GM23248 (cell line): ENCODE data around the gene ZNF385B. TPM values are rescaled to one million over a fixed set of nuclear protein-coding genes. Genes with fewer than 3 reads are reported as not detected.

Experiments
- DNase-seq: peaks from one replicate; pipeline ENCODE4 v3.0.0-alpha.2; 2015
- H2AFZ ChIP-seq: fragments of 200-600 bp; sonication (generic); 2 replicates; pipeline ENCODE4 v1.6.1; 2016; ENCODE audit warnings: antibody characterized with exemption
- H3F3A ChIP-seq: fragments of 200-600 bp; sonication (generic); 2 replicates; pipeline ENCODE4 v1.6.1; 2016; ENCODE audit warnings: mild to moderate bottlenecking, antibody characterized with exemption, mixed run types; ENCODE audit not compliant: insufficient read depth
- H3K27ac ChIP-seq: fragments of 200-600 bp; sonication (generic); 2 replicates; pipeline ENCODE4 v1.5.1; 2016; ENCODE audit warnings: mild to moderate bottlenecking
- H3K27me3 ChIP-seq: fragments of 200-600 bp; sonication (generic); replicated peaks from 2 replicates; pipeline ENCODE4 v1.6.1; 2016; ENCODE audit warnings: mild to moderate bottlenecking; ENCODE audit not compliant: insufficient read depth
- H3K36me3 ChIP-seq: fragments of 200-600 bp; sonication (generic); 2 replicates; pipeline ENCODE4 v1.6.1; 2016; ENCODE audit warnings: low read depth, mild to moderate bottlenecking
- H3K4me1 ChIP-seq: fragments of 200-600 bp; sonication (generic); 2 replicates; pipeline ENCODE4 v1.6.1; 2016; ENCODE audit warnings: mild to moderate bottlenecking; ENCODE audit not compliant: insufficient read depth
- H3K4me2 ChIP-seq: fragments of 200-600 bp; sonication (generic); one replicate; pipeline ENCODE4 v1.6.1; 2016; ENCODE audit warnings: mild to moderate bottlenecking; ENCODE audit not compliant: unreplicated experiment
- H3K4me3 ChIP-seq: fragments of 200-600 bp; sonication (generic); 2 replicates; pipeline ENCODE4 v1.5.1; 2016; ENCODE audit warnings: mild to moderate bottlenecking
- H3K79me2 ChIP-seq: fragments of 200-600 bp; sonication (generic); 2 replicates; pipeline ENCODE4 v1.6.1; 2016; ENCODE audit warnings: mild to moderate bottlenecking; ENCODE audit not compliant: insufficient read depth
- H3K9ac ChIP-seq: fragments of 200-600 bp; sonication (generic); 2 replicates; pipeline ENCODE4 v1.6.1; 2016; ENCODE audit warnings: mild to moderate bottlenecking
- H3K9me2 ChIP-seq: fragments of 200-600 bp; sonication (generic); 2 replicates; pipeline ENCODE4 v1.6.1; 2016; ENCODE audit warnings: mixed run types, mild to moderate bottlenecking, moderate library complexity; ENCODE audit not compliant: insufficient read depth
- H3K9me3 ChIP-seq: fragments of 200-600 bp; sonication (generic); one replicate; pipeline ENCODE4 v1.6.1; 2017; ENCODE audit warnings: low read depth
- H4K20me1 ChIP-seq: fragments of 200-600 bp; sonication (generic); 2 replicates; pipeline ENCODE4 v1.6.0; 2016; ENCODE audit not compliant: insufficient read depth
- EZH2 ChIP-seq: fragments of 200-600 bp; sonication (generic); IDR thresholded peaks from 2 replicates; pipeline ENCODE4 v1.6.1; 2018; ENCODE audit warnings: antibody characterized with exemption, mild to moderate bottlenecking; ENCODE audit not compliant: insufficient read depth, poor library complexity, severe bottlenecking
- EZH2phosphoT487 ChIP-seq: fragments of 200-600 bp; sonication (generic); IDR thresholded peaks from 2 replicates; pipeline ENCODE4 v1.6.1; 2018; ENCODE audit warnings: antibody characterized with exemption, moderate library complexity, mild to moderate bottlenecking, low read depth; ENCODE audit not compliant: insufficient read depth
- WGBS, 2 experiments: methylation state at CpG; one replicate each; pipeline ENCODE4 v1.1.6; 2015 to 2017; ENCODE audit warnings: low lambda C conversion rate in 2 of 2, low coverage in 1 of 2; ENCODE audit errors: missing lambda C conversion rate in 2 of 2; 5-methylcytosine and 5-hydroxymethylcytosine counted together
- in situ Hi-C: fragments of 300-500 bp; cut with MboI; formaldehyde crosslinking; loops from 2 replicates; pipeline ENCODE4 v1.15.0; 2020
- polyA plus RNA-seq: library from polyadenylated mRNA; unstranded; fragments of >200 nt; fragmentation: Nextera tagmentation; extraction: Ambion mirVana; gene quantifications from 2 replicates; pipeline ENCODE4 v1.2.1, GENCODE V29; 2016
- total RNA-seq: library from RNA; depleted of rRNA; stranded (reverse); fragments of >200 nt; shearing (Covaris generic); gene quantifications from 2 replicates; pipeline ENCODE4 v1.2.3, GENCODE V29; 2014

ZNF385B gene
- total and polyA plus RNA-seq, 2 experiments from 2014 or later: 0.30 TPM; not detected in 1

- Histone ChIP-seq H3K27me3 (no peaks in the 10 kb centered on the region), H3K4me3 (no peak overlapping the region), H3K4me1 (peaks cover 21% of the 10 kb centered on the region), H3F3A (peaks cover 7% of the 10 kb centered on the region; the same call in 1 of the 2 replicates), H3K9ac (0 out of 2 replicates have a peak overlapping the region, but pooled peaks have one; percentile 3), H3K4me2 (peak overlapping the region; percentile 56), H3K9me3 (no peaks in the 10 kb centered on the region), H3K79me2 (no peaks in the 10 kb centered on the region), H2AFZ (peak overlapping the region; percentile 75), H3K36me3 (no peaks in the 10 kb centered on the region), H3K27ac (peak overlapping the region; percentile 39), H3K9me2 (no peaks in the 10 kb centered on the region), H4K20me1 (no peaks in the 10 kb centered on the region)
- no peak for TF ChIP-seq EZH2
- TF ChIP-seq EZH2phosphoT487: no peak
- peak; percentile 36 for DNase-seq
- in situ Hi-C loops: no loop called here
- WGBS, 2 experiments: 31 to 41% methylated on average over 12 of the region's 12 CpGs
Measured at GRCh38 chr2:179443180-179443579, 418.2 kb downstream of the ZNF385B start.

GRCh38 chr2:179442206-179442605, 419.2 kb downstream of the ZNF385B start:
- peaks cover 21% of the 10 kb centered on the region for H3K4me1 ChIP-seq
- peaks cover 7% of the 10 kb centered on the region; the same call in 1 of the 2 replicates for H3F3A ChIP-seq
- H3K36me3 ChIP-seq: no peaks in the 10 kb centered on the region
- no peak overlapping the region for H3K27ac ChIP-seq
- H3K9me3 ChIP-seq: no peaks in the 10 kb centered on the region
- 0 out of 2 replicates have a peak overlapping the region, but pooled peaks have one; percentile 75 for H2AFZ ChIP-seq
- H3K27me3 ChIP-seq: no peaks in the 10 kb centered on the region
- no peaks in the 10 kb centered on the region for H3K9me2 ChIP-seq
- in situ Hi-C loops: no loop called here
- TF ChIP-seq EZH2phosphoT487 (no peak), EZH2 (no peak)
- H3K9ac ChIP-seq: no peak overlapping the region
- no peaks in the 10 kb centered on the region for H3K79me2 ChIP-seq
- no peak overlapping the region for H3K4me2 ChIP-seq
- 80 to 86% methylated on average over 1 of the region's 1 CpG for WGBS, 2 experiments
- no peak overlapping the region for H3K4me3 ChIP-seq
- H4K20me1 ChIP-seq: no peaks in the 10 kb centered on the region
- no peak for DNase-seq

DNA sequence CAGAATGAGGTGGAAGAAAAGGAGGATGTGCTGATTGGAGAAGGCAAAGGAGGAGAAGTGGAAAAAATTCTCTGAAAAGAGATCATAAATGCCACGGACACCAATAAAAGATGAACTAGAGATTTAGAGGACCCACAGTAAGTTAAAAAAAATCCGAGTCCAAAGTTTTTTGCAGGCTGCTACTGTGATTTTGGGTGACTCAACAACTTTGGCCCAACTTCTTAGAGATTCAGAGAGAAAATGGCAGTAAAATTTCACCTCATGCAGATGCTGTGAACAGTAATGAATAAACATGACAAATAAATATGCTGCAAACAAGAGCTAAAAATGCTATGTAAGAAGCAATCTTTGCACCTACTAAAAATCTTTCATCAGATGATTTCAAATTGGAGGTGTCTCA, 419.9 kb downstream of the ZNF385B start:
- no peak overlapping the region for H2AFZ ChIP-seq
- in situ Hi-C loops: no loop called here
- no peaks in the 10 kb centered on the region for H4K20me1 ChIP-seq
- H3K4me1 ChIP-seq: peaks cover 21% of the 10 kb centered on the region
- no peaks in the 10 kb centered on the region for H3K79me2 ChIP-seq
- peak; percentile 56 for DNase-seq
- H3K4me3 ChIP-seq: no peak overlapping the region
- TF ChIP-seq EZH2: no peak
- TF ChIP-seq EZH2phosphoT487: no peak
- no peaks in the 10 kb centered on the region for H3K36me3 ChIP-seq
- H3K9me3 ChIP-seq: no peaks in the 10 kb centered on the region
- no peaks in the 10 kb centered on the region for H3K9me2 ChIP-seq
- H3K9ac ChIP-seq: no peak overlapping the region
- H3K4me2 ChIP-seq: no peak overlapping the region
- H3K27me3 ChIP-seq: no peaks in the 10 kb centered on the region
- H3F3A ChIP-seq: peaks cover 7% of the 10 kb centered on the region; the same call in 1 of the 2 replicates
- 24 to 26% methylated on average over 2 of the region's 2 CpGs for WGBS, 2 experiments
- no peak overlapping the region for H3K27ac ChIP-seq

DNA sequence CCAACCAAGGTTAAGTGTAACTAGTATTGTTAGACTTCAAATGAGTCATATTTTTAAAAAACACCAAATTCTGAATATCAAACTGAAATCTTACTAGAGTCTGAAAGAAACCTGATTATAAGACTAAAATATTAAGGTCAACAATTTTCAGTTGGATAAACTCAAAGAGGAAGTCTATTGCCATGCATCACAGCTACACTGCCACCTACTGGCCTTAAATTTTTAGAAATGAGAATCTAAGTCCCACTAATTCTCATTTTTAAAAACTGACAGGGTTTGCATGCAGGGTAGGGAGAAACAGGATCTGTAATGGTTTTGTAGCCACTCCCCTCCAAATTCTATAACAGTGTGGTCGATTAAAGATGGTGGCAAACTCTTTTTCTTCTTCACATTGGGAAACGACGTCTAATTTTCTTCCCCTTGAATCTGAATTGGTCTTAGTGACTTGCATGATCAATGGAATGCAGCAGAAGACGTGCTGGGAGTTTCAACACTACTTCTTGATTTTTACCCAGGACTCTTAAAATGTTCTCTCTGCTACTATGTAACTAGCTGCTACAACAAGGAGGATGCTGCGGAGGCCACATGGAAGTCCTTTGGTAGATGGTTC, 420.7 kb downstream of the ZNF385B start:
- DNase-seq: peak; percentile 46
- Histone ChIP-seq H3K79me2 (no peaks in the 10 kb centered on the region), H3F3A (peaks cover 7% of the 10 kb centered on the region; the same call in 1 of the 2 replicates), H3K4me1 (peaks cover 21% of the 10 kb centered on the region), H2AFZ (no peak overlapping the region), H3K9me3 (no peaks in the 10 kb centered on the region), H3K9me2 (no peaks in the 10 kb centered on the region), H3K36me3 (no peaks in the 10 kb centered on the region), H3K9ac (no peak overlapping the region), H4K20me1 (no peaks in the 10 kb centered on the region), H3K4me2 (no peak overlapping the region), H3K27ac (no peak overlapping the region), H3K4me3 (no peak overlapping the region), H3K27me3 (no peaks in the 10 kb centered on the region)
- in situ Hi-C loops: no loop called here
- TF ChIP-seq EZH2 (no peak), EZH2phosphoT487 (no peak)
- WGBS, 2 experiments: 78 to 80% methylated on average over 5 of the region's 5 CpGs
